GM12865 (cell line): ENCODE results near the gene OR10V1.

Experiments used
- DNase-seq: peaks from one replicate; pipeline ENCODE4 v3.0.0; 2010; ENCODE audit warnings: low read depth
- H3K4me3 ChIP-seq: 2 replicates; pipeline ENCODE4 v1.5.1; 2011; ENCODE audit warnings: mild to moderate bottlenecking, low read depth, low read length, control low read depth
- CTCF ChIP-seq: IDR thresholded peaks from 2 replicates; pipeline ENCODE4 v1.5.1; 2011; ENCODE audit warnings: low read length, control low read depth, low read depth, inconsistent platforms; ENCODE audit not compliant: insufficient read depth; ENCODE audit errors: missing control alignments

Gene OR10V1

GRCh38 chr11:59755701-59756557, 42.3 kb upstream of the OR10V1 start:
- TF ChIP-seq CTCF: no peak
- peak overlapping the region; percentile 78 for H3K4me3 ChIP-seq
- DNase-seq: no peak

- no peak for TF ChIP-seq CTCF
- peak within 1 kb of the TSS; percentile 78 for H3K4me3 ChIP-seq
- peak; percentile 46 for DNase-seq
Observed at GRCh38 chr11:59754859-59755700, 41.4 kb upstream of the OR10V1 start, which contains the start of gene STX3. TSS of gene STX3 (plus strand) at chr11:59755376. CDS start at chr11:59755606, 230 bp downstream.

GRCh38 chr11:59754494-59754858, 40.8 kb upstream of the OR10V1 start:
- TF ChIP-seq CTCF: no peak
- peak overlapping the region; percentile 78 for H3K4me3 ChIP-seq
- peak; percentile 22 for DNase-seq

GRCh38 chr11:59753650-59754493, 40.2 kb upstream of the OR10V1 start:
- peak; percentile 96 for TF ChIP-seq CTCF
- H3K4me3 ChIP-seq: peak overlapping the region; percentile 78
- peak; percentile 83 for DNase-seq

GRCh38 chr11:59746111-59746510, 32.5 kb upstream of the OR10V1 start:
- no peak overlapping the region for H3K4me3 ChIP-seq
- no peak for TF ChIP-seq CTCF
- no peak for DNase-seq

- no peak for TF ChIP-seq CTCF
- DNase-seq: no peak
- no peak overlapping the region for H3K4me3 ChIP-seq
Observed at GRCh38 chr11:59730896-59731565, 17.4 kb upstream of the OR10V1 start.
